UCSD-AML1 (cell line): ENCODE data around the gene DAND5.

Experiments
- DNase-seq: peaks from one replicate; lab custom pipeline; 2025; ENCODE audit not compliant: unreplicated experiment; lab: John Stamatoyannopoulos, UW

DAND5 gene

GRCh38 chr19:13019332-13019731 is 50.0 kb downstream of the DAND5 start:
- DNase-seq = no peak

DNA sequence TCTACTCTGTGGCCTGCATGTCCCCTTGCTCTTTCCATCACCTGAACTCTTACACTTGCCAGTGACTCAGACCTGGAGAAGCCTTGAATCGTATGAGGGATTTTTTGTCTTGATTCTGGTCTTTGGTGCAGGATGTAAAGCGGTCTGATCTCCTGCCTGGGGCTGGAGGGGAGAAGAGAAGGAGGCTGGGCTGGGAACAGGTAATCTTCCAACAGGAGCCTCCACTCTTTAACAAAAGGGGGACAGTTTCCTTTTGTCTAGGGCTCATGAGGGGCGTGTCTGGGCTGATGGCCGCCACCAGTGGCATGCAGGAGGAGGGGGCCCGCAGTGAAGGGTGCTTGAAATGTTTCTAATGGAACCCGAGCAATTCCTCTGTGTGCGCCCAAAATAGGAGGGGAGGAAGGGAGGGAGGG is 50.6 kb downstream of the DAND5 start:
- no peak for DNase-seq

- no peak for DNase-seq
Observed at GRCh38 chr19:13022111-13022858, 52.9 kb downstream of the DAND5 start.

- DNase-seq = no peak
Observed at GRCh38 chr19:13022859-13023636, 53.7 kb downstream of the DAND5 start.

DNA sequence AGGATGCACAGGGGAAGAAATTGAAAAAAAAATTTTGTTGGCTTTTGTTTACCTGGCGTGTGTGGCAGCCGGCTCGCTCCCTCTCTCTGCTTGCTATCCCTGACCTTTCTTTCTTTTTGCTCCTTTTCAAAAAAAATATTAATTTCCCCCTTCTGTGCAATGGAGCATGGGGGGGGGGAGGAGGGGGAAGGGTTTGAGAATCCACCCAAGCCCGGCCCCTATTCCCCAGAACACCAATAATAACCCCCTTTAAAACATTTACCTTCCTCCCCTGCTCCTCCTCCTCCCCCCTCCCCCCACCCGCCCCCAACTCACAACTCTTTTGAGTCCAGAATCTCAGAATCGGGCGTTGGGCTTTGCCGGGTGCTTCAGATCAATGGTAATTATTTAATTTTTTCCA is 54.3 kb downstream of the DAND5 start:
- no peak for DNase-seq
